ENCODE data around the gene ZBTB20. TPM values are rescaled to one million over a fixed set of nuclear protein-coding genes. Genes with fewer than 3 reads are reported as not detected.

Gene ZBTB20
- total RNA-seq, 2 donors from 2014 or later = 19.8 to 23.1 TPM

- ATAC-seq (replicated peaks in 1 of 2) (no peak), DNase-seq (no peak)
- Mint-ChIP-seq H3K9me3 (no peaks in the 10 kb centered on the region), H3K27me3 (ENCODE audit: low read depth) (no peaks in the 10 kb centered on the region), H3K4me1 (ENCODE audit: low read depth) (peaks cover 6% of the 10 kb centered on the region), H3K4me3 (no peak overlapping the region), H3K27ac (no peak overlapping the region), H3K36me3 (ENCODE audit: insufficient read depth in 2 of 2) (no peaks in the 10 kb centered on the region)
These were observed 431.0 kb downstream of the ZBTB20 start for GRCh38 chr3:114716126-114716525.

GRCh38 chr3:114714957-114715460, 432.1 kb downstream of the ZBTB20 start:
- Mint-ChIP-seq H3K4me3 (no peak overlapping the region), H3K27ac (no peak overlapping the region), H3K9me3 (no peaks in the 10 kb centered on the region), H3K27me3 (ENCODE audit: low read depth) (no peaks in the 10 kb centered on the region), H3K4me1 (ENCODE audit: low read depth) (no peaks in the 10 kb centered on the region), H3K36me3 (ENCODE audit: insufficient read depth in 2 of 2) (no peaks in the 10 kb centered on the region)
- ATAC-seq (replicated peaks in 1 of 2) = no peak
- no peak for DNase-seq

- Mint-ChIP-seq H3K9me3 (no peaks in the 10 kb centered on the region), H3K4me1 (ENCODE audit: low read depth) (no peaks in the 10 kb centered on the region), H3K27me3 (ENCODE audit: low read depth) (no peaks in the 10 kb centered on the region), H3K4me3 (no peak overlapping the region), H3K27ac (no peak overlapping the region), H3K36me3 (ENCODE audit: insufficient read depth in 2 of 2) (no peaks in the 10 kb centered on the region)
- ATAC-seq (replicated peaks in 1 of 2) = no peak
- no peak for DNase-seq
These were observed 432.9 kb downstream of the ZBTB20 start for GRCh38 chr3:114714237-114714636.

- no peak overlapping the region for H3K4me3 Mint-ChIP-seq
- H3K9me3 Mint-ChIP-seq = no peaks in the 10 kb centered on the region
- no peaks in the 10 kb centered on the region for H3K4me1 Mint-ChIP-seq (ENCODE audit: low read depth)
- H3K27me3 Mint-ChIP-seq (ENCODE audit: low read depth) = no peaks in the 10 kb centered on the region
- no peaks in the 10 kb centered on the region for H3K36me3 Mint-ChIP-seq (ENCODE audit: insufficient read depth in 2 of 2)
- H3K27ac Mint-ChIP-seq = no peak overlapping the region
- ATAC-seq (replicated peaks in 1 of 2) = no peak
- no peak for DNase-seq
These were observed 434.2 kb downstream of the ZBTB20 start for GRCh38 chr3:114712728-114713492.

- no peak for ATAC-seq (replicated peaks in 1 of 2)
- Mint-ChIP-seq H3K4me1 (ENCODE audit: low read depth) (peaks cover 6% of the 10 kb centered on the region), H3K36me3 (ENCODE audit: insufficient read depth in 2 of 2) (no peaks in the 10 kb centered on the region), H3K4me3 (no peak overlapping the region), H3K27me3 (ENCODE audit: low read depth) (no peaks in the 10 kb centered on the region), H3K9me3 (no peaks in the 10 kb centered on the region), H3K27ac (no peak overlapping the region)
- no peak for DNase-seq
These were observed 435.7 kb downstream of the ZBTB20 start for GRCh38 chr3:114711321-114711886.

- Mint-ChIP-seq H3K4me3 (no peak overlapping the region), H3K27ac (no peak overlapping the region), H3K4me1 (ENCODE audit: low read depth) (peaks cover 9% of the 10 kb centered on the region), H3K36me3 (ENCODE audit: insufficient read depth in 2 of 2) (no peaks in the 10 kb centered on the region), H3K27me3 (ENCODE audit: low read depth) (no peaks in the 10 kb centered on the region), H3K9me3 (no peaks in the 10 kb centered on the region)
- ATAC-seq (replicated peaks in 1 of 2) (no peak), DNase-seq (no peak)
These were observed 438.0 kb downstream of the ZBTB20 start for GRCh38 chr3:114709102-114709501.

GRCh38 chr3:114707252-114707860, 439.7 kb downstream of the ZBTB20 start:
- H3K27ac Mint-ChIP-seq = no peak overlapping the region
- no peaks in the 10 kb centered on the region for H3K27me3 Mint-ChIP-seq (ENCODE audit: low read depth)
- no peaks in the 10 kb centered on the region for H3K9me3 Mint-ChIP-seq
- DNase-seq (no peak), ATAC-seq (replicated peaks in 1 of 2) (no peak)
- H3K36me3 Mint-ChIP-seq (ENCODE audit: insufficient read depth in 2 of 2) = no peaks in the 10 kb centered on the region
- H3K4me1 Mint-ChIP-seq (ENCODE audit: low read depth) = peaks cover 9% of the 10 kb centered on the region
- no peak overlapping the region for H3K4me3 Mint-ChIP-seq

GRCh38 chr3:114706591-114707232, 440.4 kb downstream of the ZBTB20 start:
- H3K9me3 Mint-ChIP-seq = no peaks in the 10 kb centered on the region
- H3K27me3 Mint-ChIP-seq (ENCODE audit: low read depth) = no peaks in the 10 kb centered on the region
- peaks cover 9% of the 10 kb centered on the region for H3K4me1 Mint-ChIP-seq (ENCODE audit: low read depth)
- H3K4me3 Mint-ChIP-seq = no peak overlapping the region
- DNase-seq = peak; percentile 44 to 62
- peak; percentile 97 to 100 for ATAC-seq (replicated peaks in 1 of 2)
- H3K36me3 Mint-ChIP-seq (ENCODE audit: insufficient read depth in 2 of 2) = no peaks in the 10 kb centered on the region
- H3K27ac Mint-ChIP-seq = no peak overlapping the region

- no peak for ATAC-seq (replicated peaks in 1 of 2)
- Mint-ChIP-seq H3K36me3 (ENCODE audit: insufficient read depth in 2 of 2) (no peaks in the 10 kb centered on the region), H3K4me3 (no peak overlapping the region), H3K27ac (no peak overlapping the region), H3K9me3 (no peaks in the 10 kb centered on the region), H3K27me3 (ENCODE audit: low read depth) (no peaks in the 10 kb centered on the region), H3K4me1 (ENCODE audit: low read depth) (peaks cover 8% of the 10 kb centered on the region)
- no peak for DNase-seq
These were observed 446.4 kb downstream of the ZBTB20 start for GRCh38 chr3:114700637-114701234.

GRCh38 chr3:114698146-114699105, 448.7 kb downstream of the ZBTB20 start:
- no peak for ATAC-seq (replicated peaks in 1 of 2)

GRCh38 chr3:114697401-114697800, 449.7 kb downstream of the ZBTB20 start:
- DNase-seq (no peak), ATAC-seq (replicated peaks in 1 of 2) (no peak)
- H3K27me3 Mint-ChIP-seq (ENCODE audit: low read depth) = no peaks in the 10 kb centered on the region
- H3K4me3 Mint-ChIP-seq = no peak overlapping the region
- H3K36me3 Mint-ChIP-seq (ENCODE audit: insufficient read depth in 2 of 2) = no peaks in the 10 kb centered on the region
- H3K27ac Mint-ChIP-seq = no peak overlapping the region
- no peaks in the 10 kb centered on the region for H3K9me3 Mint-ChIP-seq
- peaks cover 14% of the 10 kb centered on the region for H3K4me1 Mint-ChIP-seq (ENCODE audit: low read depth)

More at GRCh38 chr3:114698146-114699105, 448.7 kb downstream of the ZBTB20 start:
- Mint-ChIP-seq H3K4me3 (no peak overlapping the region), H3K9me3 (no peaks in the 10 kb centered on the region), H3K36me3 (ENCODE audit: insufficient read depth in 2 of 2) (no peaks in the 10 kb centered on the region), H3K27ac (no peak overlapping the region), H3K27me3 (ENCODE audit: low read depth) (no peaks in the 10 kb centered on the region), H3K4me1 (ENCODE audit: low read depth) (peaks cover 8% of the 10 kb centered on the region)
- DNase-seq = no peak

- Mint-ChIP-seq H3K4me1 (ENCODE audit: low read depth) (peaks cover 22% of the 10 kb centered on the region), H3K27ac (no peak overlapping the region), H3K36me3 (ENCODE audit: insufficient read depth in 2 of 2) (no peaks in the 10 kb centered on the region), H3K9me3 (no peaks in the 10 kb centered on the region), H3K4me3 (no peak overlapping the region), H3K27me3 (ENCODE audit: low read depth) (no peaks in the 10 kb centered on the region)
- ATAC-seq (replicated peaks in 1 of 2) (no peak), DNase-seq (no peak)
These were observed 452.8 kb downstream of the ZBTB20 start for GRCh38 chr3:114694251-114694650.

Data from activated T-cell treated with anti-CD3 and anti-CD28 coated beads, Interleukin-2, amount 50 U/mL, for 72 hours (primary cell).